ENCODE data around the gene BRSK2. TPM values are rescaled to one million over a fixed set of nuclear protein-coding genes. Genes with fewer than 3 reads are reported as not detected.

Gene BRSK2
- total and polyA plus RNA-seq, 2 donors, result 0.14 to 1.1 TPM

DNA sequence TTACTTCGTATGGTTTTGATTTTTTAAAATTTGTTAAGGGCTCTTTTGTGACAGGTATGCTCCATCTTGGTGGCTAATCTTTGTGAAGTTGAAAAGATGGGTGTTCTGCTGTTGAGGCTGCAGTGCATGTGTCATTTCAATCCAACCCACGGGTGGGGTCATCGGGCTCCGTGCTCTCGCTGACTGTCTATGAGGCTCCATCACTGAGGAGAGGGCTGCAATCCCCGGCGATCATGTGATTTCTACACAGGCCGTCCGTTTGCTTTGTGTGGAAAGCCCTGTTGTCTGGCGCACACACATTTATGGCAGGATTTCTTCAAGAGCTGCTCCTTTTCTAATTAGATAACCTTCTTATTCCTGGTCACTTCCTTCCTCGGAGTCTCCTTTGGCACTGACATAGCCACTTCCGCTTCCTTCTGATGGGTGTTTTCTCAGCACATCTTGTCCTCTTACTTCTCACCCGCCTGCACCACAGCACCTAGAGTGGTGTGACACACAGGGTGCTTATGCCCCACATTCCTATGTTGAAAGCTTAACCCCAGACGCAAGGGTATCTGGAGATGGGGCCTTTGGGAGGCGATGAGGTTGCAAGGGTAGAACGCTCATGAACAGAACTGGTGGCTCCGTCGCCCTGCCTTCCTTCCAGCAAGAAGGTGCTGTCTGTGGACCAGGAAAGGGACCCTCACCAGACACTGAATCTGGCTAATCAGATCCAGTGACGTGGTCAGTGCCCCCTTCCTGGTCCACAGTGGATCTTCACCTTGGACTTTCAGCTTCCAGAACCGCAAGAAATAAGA is 87.4 kb downstream of the BRSK2 start:
- no peak for DNase-seq (ENCODE audit: low read depth in 6 of 9, low spot score in 9 of 9)
- Histone ChIP-seq H3K4me3 (ENCODE audit: low read length in 2 of 2) (no peak overlapping the region), H3K36me3 (ENCODE audit: control insufficient read depth in 2 of 2, insufficient read depth in 2 of 2, low read length in 1 of 2) (peaks cover 40 to 62% of the 10 kb centered on the region in 2 donors), H3K4me1 (ENCODE audit: control insufficient read depth in 2 of 2, insufficient read depth in 2 of 2, low read length in 2 of 2) (no peaks in the 10 kb centered on the region), H3K27me3 (ENCODE audit: control insufficient read depth in 2 of 2, insufficient read depth in 1 of 2, low read length in 1 of 2) (no peaks in the 10 kb centered on the region), H3K9me3 (ENCODE audit: control insufficient read depth in 2 of 2, insufficient read depth in 1 of 2, low read length in 1 of 2) (no peaks in the 10 kb centered on the region), H3K27ac (ENCODE audit: low read depth in 1 of 2, low read length in 1 of 2) (no peak overlapping the region)
- WGBS, result 98% methylated on average over 20 of the region's 20 CpGs

DNA sequence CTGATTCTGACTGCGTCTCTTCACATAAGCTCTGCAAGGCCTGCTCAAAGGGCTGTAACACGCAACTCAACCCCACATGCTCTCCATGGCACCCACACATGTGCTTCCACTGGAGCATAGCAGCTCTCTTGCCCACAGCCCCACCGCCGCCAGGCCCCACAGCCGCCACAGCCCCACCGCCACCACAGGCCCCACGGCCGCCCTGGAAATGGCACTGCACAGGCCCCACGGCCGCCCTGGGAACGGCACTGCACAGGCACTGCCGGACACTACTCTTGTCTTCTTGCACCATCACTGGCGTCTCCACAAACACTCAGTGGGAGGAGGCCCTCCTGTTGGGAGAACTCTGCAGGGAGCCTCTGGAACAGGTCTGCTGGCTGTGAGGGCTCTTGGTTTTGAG is 88.3 kb downstream of the BRSK2 start:
- Histone ChIP-seq H3K36me3 (ENCODE audit: control insufficient read depth in 2 of 2, insufficient read depth in 2 of 2, low read length in 1 of 2) (peaks cover 40 to 64% of the 10 kb centered on the region in 2 donors), H3K4me1 (ENCODE audit: control insufficient read depth in 2 of 2, insufficient read depth in 2 of 2, low read length in 2 of 2) (no peaks in the 10 kb centered on the region)
- 98% methylated on average over 13 of the region's 13 CpGs for WGBS

DNA sequence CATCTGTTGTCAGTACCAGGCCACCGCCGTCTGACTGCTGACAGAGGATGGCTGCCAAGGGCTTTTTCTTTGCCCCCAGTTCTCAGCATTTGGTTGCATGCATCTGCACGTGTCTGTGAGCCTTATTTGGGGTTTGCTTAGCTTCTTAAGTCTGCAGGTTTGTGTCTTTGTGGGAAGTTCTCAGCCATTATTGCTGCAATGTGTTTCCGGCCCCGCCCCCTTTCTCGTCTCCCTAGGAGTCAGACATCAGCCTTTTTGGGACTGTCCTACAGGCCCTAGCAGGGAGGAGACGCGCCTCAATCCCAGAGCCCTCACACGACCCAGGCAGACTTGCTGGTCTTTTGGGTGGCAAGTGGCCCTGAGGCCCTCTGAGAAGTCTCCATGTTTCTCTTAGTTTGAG is 88.8 kb downstream of the BRSK2 start:
- H3K27me3 ChIP-seq (ENCODE audit: control insufficient read depth in 2 of 2, insufficient read depth in 1 of 2, low read length in 1 of 2), result no peaks in the 10 kb centered on the region
- 52% methylated on average over 9 of the region's 9 CpGs for WGBS
- H3K27ac ChIP-seq (ENCODE audit: low read depth in 1 of 2, low read length in 1 of 2), result no peak overlapping the region
- no peak overlapping the region for H3K4me3 ChIP-seq (ENCODE audit: low read length in 2 of 2)
- DNase-seq (ENCODE audit: low read depth in 6 of 9, low spot score in 9 of 9), result no peak
- peaks cover 37 to 62% of the 10 kb centered on the region in 2 donors for H3K36me3 ChIP-seq (ENCODE audit: control insufficient read depth in 2 of 2, insufficient read depth in 2 of 2, low read length in 1 of 2)
- no peaks in the 10 kb centered on the region for H3K4me1 ChIP-seq (ENCODE audit: control insufficient read depth in 2 of 2, insufficient read depth in 2 of 2, low read length in 2 of 2)
- H3K9me3 ChIP-seq (ENCODE audit: control insufficient read depth in 2 of 2, insufficient read depth in 1 of 2, low read length in 1 of 2), result no peaks in the 10 kb centered on the region

More for the DNA sequence above, 88.3 kb downstream of the BRSK2 start:
- H3K27ac ChIP-seq (ENCODE audit: low read depth in 1 of 2, low read length in 1 of 2), result no peak overlapping the region
- DNase-seq (ENCODE audit: low read depth in 6 of 9, low spot score in 9 of 9), result no peak
- no peaks in the 10 kb centered on the region for H3K9me3 ChIP-seq (ENCODE audit: control insufficient read depth in 2 of 2, insufficient read depth in 1 of 2, low read length in 1 of 2)
- H3K27me3 ChIP-seq (ENCODE audit: control insufficient read depth in 2 of 2, insufficient read depth in 1 of 2, low read length in 1 of 2), result no peaks in the 10 kb centered on the region
- no peak overlapping the region for H3K4me3 ChIP-seq (ENCODE audit: low read length in 2 of 2)

DNA sequence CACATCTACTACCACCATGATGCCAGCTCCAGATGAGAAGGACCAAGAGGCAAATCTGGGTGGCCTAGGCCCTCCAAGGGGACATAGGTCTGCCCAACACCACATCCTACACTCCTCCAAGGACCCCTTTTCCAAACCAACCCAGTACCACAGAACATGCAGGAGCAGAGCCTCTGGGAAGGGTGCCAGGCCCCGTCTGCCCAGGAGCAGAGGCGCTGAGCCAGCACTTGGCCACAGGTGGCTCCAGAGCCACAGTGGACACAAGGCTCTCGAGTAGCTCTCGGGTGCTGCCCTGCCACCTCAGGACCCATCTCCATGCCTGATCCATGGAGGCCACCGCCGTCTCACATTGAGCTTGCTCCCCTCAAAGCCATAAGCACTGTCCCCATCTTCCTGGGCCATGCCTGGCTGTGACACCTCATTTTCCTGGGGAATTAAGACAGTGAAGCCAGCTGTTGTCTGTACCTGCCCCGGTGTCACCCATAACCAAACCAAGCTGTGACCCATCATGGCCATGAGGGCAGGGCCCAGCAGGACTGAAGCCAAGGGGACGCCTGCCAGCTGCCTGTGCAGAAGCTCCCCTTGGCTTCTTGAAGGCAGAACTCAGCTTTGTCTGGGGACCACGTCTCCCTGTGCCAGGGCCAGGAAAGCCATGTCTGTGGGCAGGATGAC is 89.4 kb downstream of the BRSK2 start:
- Histone ChIP-seq H3K27ac (ENCODE audit: low read depth in 1 of 2, low read length in 1 of 2) (no peak overlapping the region), H3K4me1 (ENCODE audit: control insufficient read depth in 2 of 2, insufficient read depth in 2 of 2, low read length in 2 of 2) (no peaks in the 10 kb centered on the region), H3K36me3 (ENCODE audit: control insufficient read depth in 2 of 2, insufficient read depth in 2 of 2, low read length in 1 of 2) (peaks cover 36 to 58% of the 10 kb centered on the region in 2 donors), H3K4me3 (ENCODE audit: low read length in 2 of 2) (no peak overlapping the region), H3K9me3 (ENCODE audit: control insufficient read depth in 2 of 2, insufficient read depth in 1 of 2, low read length in 1 of 2) (no peaks in the 10 kb centered on the region), H3K27me3 (ENCODE audit: control insufficient read depth in 2 of 2, insufficient read depth in 1 of 2, low read length in 1 of 2) (no peaks in the 10 kb centered on the region)
- no peak for DNase-seq (ENCODE audit: low read depth in 6 of 9, low spot score in 9 of 9)
- WGBS, result 97% methylated on average over 9 of the region's 9 CpGs

DNA sequence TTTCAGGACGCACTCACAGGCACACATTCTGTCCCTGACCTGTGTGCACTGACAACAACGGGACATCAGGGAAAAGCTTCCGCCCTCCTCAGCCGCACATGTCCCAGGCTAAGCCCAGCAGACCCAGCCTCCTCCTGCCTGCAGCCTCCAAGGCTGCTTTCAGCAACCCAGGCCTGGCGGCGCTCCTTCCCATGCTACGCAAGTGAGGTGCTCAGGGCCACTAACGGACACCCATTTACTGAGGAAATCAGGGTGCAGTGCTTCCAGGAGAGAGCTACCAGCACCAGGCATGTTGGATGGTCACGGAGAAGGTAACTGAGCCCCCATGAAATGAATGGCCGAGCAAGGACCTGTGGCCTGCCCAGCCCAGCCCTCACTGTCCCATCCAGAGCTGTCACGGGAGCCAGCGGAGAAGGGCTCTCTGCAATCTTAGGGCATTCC is 90.0 kb downstream of the BRSK2 start:
- no peak overlapping the region for H3K4me3 ChIP-seq (ENCODE audit: low read length in 2 of 2)
- H3K27me3 ChIP-seq (ENCODE audit: control insufficient read depth in 2 of 2, insufficient read depth in 1 of 2, low read length in 1 of 2), result no peaks in the 10 kb centered on the region
- H3K4me1 ChIP-seq (ENCODE audit: control insufficient read depth in 2 of 2, insufficient read depth in 2 of 2, low read length in 2 of 2), result no peaks in the 10 kb centered on the region
- no peak for DNase-seq (ENCODE audit: low read depth in 6 of 9, low spot score in 9 of 9)
- H3K36me3 ChIP-seq (ENCODE audit: control insufficient read depth in 2 of 2, insufficient read depth in 2 of 2, low read length in 1 of 2), result peaks cover 36 to 58% of the 10 kb centered on the region in 2 donors
- no peaks in the 10 kb centered on the region for H3K9me3 ChIP-seq (ENCODE audit: control insufficient read depth in 2 of 2, insufficient read depth in 1 of 2, low read length in 1 of 2)
- no peak overlapping the region for H3K27ac ChIP-seq (ENCODE audit: low read depth in 1 of 2, low read length in 1 of 2)
- WGBS, result 98% methylated on average over 12 of the region's 12 CpGs

DNA sequence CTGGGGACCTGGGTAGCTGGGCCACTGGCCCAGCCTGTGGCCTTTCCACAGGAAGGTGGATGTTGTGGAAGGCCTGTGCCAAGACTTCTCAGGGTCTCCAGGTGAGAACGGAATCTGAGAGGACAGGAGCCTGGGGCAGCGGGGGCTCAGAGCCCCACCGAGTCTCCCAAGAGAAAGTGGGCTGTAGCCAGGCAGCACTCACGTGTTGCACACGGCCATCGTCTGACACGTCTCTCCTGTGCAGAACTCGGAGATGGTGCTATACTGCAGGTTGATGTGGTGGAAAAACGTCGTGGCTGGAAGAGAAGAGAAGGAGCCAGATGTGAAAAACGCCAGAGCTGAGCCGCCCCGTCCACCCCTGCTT is 90.4 kb downstream of the BRSK2 start:
- peaks cover 36 to 56% of the 10 kb centered on the region in 2 donors for H3K36me3 ChIP-seq (ENCODE audit: control insufficient read depth in 2 of 2, insufficient read depth in 2 of 2, low read length in 1 of 2)
- no peaks in the 10 kb centered on the region for H3K27me3 ChIP-seq (ENCODE audit: control insufficient read depth in 2 of 2, insufficient read depth in 1 of 2, low read length in 1 of 2)
- no peak for DNase-seq (ENCODE audit: low read depth in 6 of 9, low spot score in 9 of 9)
- no peaks in the 10 kb centered on the region for H3K9me3 ChIP-seq (ENCODE audit: control insufficient read depth in 2 of 2, insufficient read depth in 1 of 2, low read length in 1 of 2)
- no peak overlapping the region for H3K4me3 ChIP-seq (ENCODE audit: low read length in 2 of 2)
- no peak overlapping the region for H3K27ac ChIP-seq (ENCODE audit: low read depth in 1 of 2, low read length in 1 of 2)
- 89% methylated on average over 13 of the region's 13 CpGs for WGBS
- no peaks in the 10 kb centered on the region for H3K4me1 ChIP-seq (ENCODE audit: control insufficient read depth in 2 of 2, insufficient read depth in 2 of 2, low read length in 2 of 2)

DNA sequence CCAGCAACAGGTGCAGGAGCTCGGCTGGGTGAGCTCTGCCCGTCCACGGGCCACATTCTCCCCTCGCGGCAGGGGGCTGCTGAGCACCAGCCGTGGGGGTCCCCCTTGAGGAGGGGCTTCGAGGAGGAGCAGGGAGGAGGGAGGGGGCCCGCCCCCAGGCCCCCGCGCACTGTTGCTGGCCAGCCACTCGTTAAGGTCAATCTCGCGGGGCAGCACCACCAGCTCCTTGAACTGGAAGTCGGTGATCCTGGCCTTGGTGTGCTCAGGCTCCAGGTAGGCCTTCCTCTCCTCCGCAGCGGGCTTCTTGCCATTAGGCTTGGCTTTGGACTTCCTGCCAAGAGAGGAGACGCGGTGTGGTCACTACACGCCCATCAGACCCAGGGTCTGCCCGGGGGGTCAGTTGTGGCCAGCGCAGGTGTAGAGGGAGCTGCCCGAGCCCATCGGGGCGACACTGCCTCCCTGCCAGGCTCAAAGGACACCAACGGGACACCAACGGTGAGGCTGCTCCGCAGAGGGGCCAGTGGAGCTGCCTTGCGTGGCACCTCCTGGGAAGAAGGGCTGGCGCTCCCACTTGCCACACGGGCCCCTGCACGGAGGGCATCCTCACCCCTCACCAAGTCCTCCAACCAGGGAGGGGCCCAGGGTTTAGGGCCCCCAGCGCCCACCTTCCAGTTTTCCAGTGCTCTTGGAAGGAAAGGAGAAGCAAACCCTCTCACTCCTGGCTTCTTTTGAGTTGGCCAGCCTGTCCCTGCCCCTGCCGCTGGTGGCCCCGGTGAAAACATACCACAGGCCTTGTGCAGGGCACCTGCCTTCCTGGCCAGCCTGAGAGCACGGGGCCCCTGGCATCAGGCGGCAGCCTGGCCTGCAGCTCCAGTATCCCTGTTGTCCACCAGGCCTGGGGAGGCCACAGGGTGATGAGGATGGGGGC is 91.1 kb downstream of the BRSK2 start:
- WGBS, result 97% methylated on average over 36 of the region's 36 CpGs
- no peak for DNase-seq (ENCODE audit: low read depth in 6 of 9, low spot score in 9 of 9)
- Histone ChIP-seq H3K27me3 (ENCODE audit: control insufficient read depth in 2 of 2, insufficient read depth in 1 of 2, low read length in 1 of 2) (no peaks in the 10 kb centered on the region), H3K4me3 (ENCODE audit: low read length in 2 of 2) (no peak overlapping the region), H3K36me3 (ENCODE audit: control insufficient read depth in 2 of 2, insufficient read depth in 2 of 2, low read length in 1 of 2) (peaks cover 31 to 50% of the 10 kb centered on the region in 2 donors), H3K9me3 (ENCODE audit: control insufficient read depth in 2 of 2, insufficient read depth in 1 of 2, low read length in 1 of 2) (no peaks in the 10 kb centered on the region), H3K27ac (ENCODE audit: low read depth in 1 of 2, low read length in 1 of 2) (no peak overlapping the region), H3K4me1 (ENCODE audit: control insufficient read depth in 2 of 2, insufficient read depth in 2 of 2, low read length in 2 of 2) (no peaks in the 10 kb centered on the region)

DNA sequence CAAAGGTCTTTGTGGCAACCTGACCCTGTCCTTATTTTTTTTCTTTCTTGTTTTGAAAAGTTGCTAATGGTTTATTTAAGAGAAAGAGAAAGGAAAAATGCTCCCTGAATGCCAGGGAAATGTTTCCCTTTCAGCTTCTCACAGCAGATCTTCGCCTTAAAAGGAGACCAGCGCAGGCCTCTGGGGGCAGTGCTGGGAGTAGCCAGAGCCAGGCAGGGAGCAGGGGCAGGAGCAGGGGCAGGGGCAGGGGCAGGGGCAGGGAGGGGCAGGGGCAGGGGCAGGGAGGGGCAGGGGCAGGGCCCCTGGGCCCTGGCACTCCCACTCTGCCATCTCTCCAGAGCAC is 91.7 kb downstream of the BRSK2 start:
- H3K4me3 ChIP-seq (ENCODE audit: low read length in 2 of 2), result no peak overlapping the region
- H3K36me3 ChIP-seq (ENCODE audit: control insufficient read depth in 2 of 2, insufficient read depth in 2 of 2, low read length in 1 of 2), result peaks cover 30 to 47% of the 10 kb centered on the region in 2 donors
- no peaks in the 10 kb centered on the region for H3K27me3 ChIP-seq (ENCODE audit: control insufficient read depth in 2 of 2, insufficient read depth in 1 of 2, low read length in 1 of 2)
- no peak for DNase-seq (ENCODE audit: low read depth in 6 of 9, low spot score in 9 of 9)
- 95% methylated on average over 2 of the region's 2 CpGs for WGBS
- peaks cover 0 to 4% of the 10 kb centered on the region in 2 donors for H3K4me1 ChIP-seq (ENCODE audit: control insufficient read depth in 2 of 2, insufficient read depth in 2 of 2, low read length in 2 of 2)
- H3K9me3 ChIP-seq (ENCODE audit: control insufficient read depth in 2 of 2, insufficient read depth in 1 of 2, low read length in 1 of 2), result no peaks in the 10 kb centered on the region
- no peak overlapping the region for H3K27ac ChIP-seq (ENCODE audit: low read depth in 1 of 2, low read length in 1 of 2)
